Suprapubic skin (tissue), 4 donors: ENCODE measurements around the gene TUBG1.

ENCODE experiments used
- CTCF ChIP-seq, 2 donors: fragments of 200-600 bp in 1 of 2; fragments of 450-650 bp in 1 of 2; sonication (generic) in 1 of 2; IDR thresholded peaks; one replicate each; pipeline ENCODE4 v1.5.1; 2016 to 2019; ENCODE audit warnings: antibody characterized with exemption in 2 of 2, mild to moderate bottlenecking in 1 of 2, moderate library complexity in 1 of 2
- EP300 ChIP-seq: sonication (generic); formaldehyde crosslinking; IDR thresholded peaks from one replicate; pipeline ENCODE4 v1.6.1; 2017; ENCODE audit warnings: antibody characterized with exemption
- POLR2A ChIP-seq, 2 donors: fragments of 450-650 bp; IDR thresholded peaks; one replicate each; pipeline ENCODE4 v1.6.1; 2017; ENCODE audit warnings: antibody characterized with exemption in 2 of 2, mild to moderate bottlenecking in 2 of 2, moderate library complexity in 2 of 2
- POLR2AphosphoS5 ChIP-seq, 3 donors: sonication (generic); formaldehyde crosslinking; IDR thresholded peaks; one replicate each; pipeline ENCODE4 v1.6.1; 2017; ENCODE audit warnings: antibody characterized with exemption in 3 of 3

GRCh38 chr17:42618442-42619150 lies 9.1 kb downstream of the TUBG1 start:
- TF ChIP-seq CTCF (IDR thresholded peaks at IDR 0.05) (peak in 1 of 2 donors; percentile 13), EP300 (no peak), POLR2A (IDR thresholded peaks at IDR 0.05) (no peak), POLR2AphosphoS5 (IDR thresholded peaks at IDR 0.05) (no peak)
